Trophoblast cell (in vitro differentiated cells and primary cell): ENCODE measurements around the gene AMT.
A peak's percentile ranks its signal among the peaks of the same experiment; 100 is the strongest.

Experiments used
- DNase-seq, 2 donors: peaks; one replicate each; pipeline ENCODE4 v3.0.0-alpha.2; 2016
- H2AFZ ChIP-seq: 2 replicates; pipeline ENCODE4 v1.6.1; 2013; ENCODE audit warnings: low read length, moderate library complexity, mild to moderate bottlenecking; ENCODE audit not compliant: insufficient read depth, poor library complexity
- H2AK5ac ChIP-seq: 2 replicates; pipeline ENCODE4 v1.6.1; 2013; ENCODE audit warnings: mild to moderate bottlenecking, low read length
- H2BK120ac ChIP-seq: 2 replicates; pipeline ENCODE4 v1.6.1; 2013; ENCODE audit warnings: low read length, mild to moderate bottlenecking, moderate library complexity; ENCODE audit not compliant: insufficient read depth, poor library complexity
- H2BK12ac ChIP-seq: 2 replicates; pipeline ENCODE4 v1.6.1; 2013; ENCODE audit warnings: mild to moderate bottlenecking, low read length, moderate library complexity
- H2BK5ac ChIP-seq: 2 replicates; pipeline ENCODE4 v1.6.1; 2013; ENCODE audit warnings: low read length, low read depth, moderate library complexity, mild to moderate bottlenecking; ENCODE audit not compliant: poor library complexity
- H3K14ac ChIP-seq: 2 replicates; pipeline ENCODE4 v1.6.1; 2013; ENCODE audit warnings: mild to moderate bottlenecking, low read length
- H3K18ac ChIP-seq: 2 replicates; pipeline ENCODE4 v1.6.1; 2013; ENCODE audit warnings: mild to moderate bottlenecking, low read length
- H3K23ac ChIP-seq: 2 replicates; pipeline ENCODE4 v1.6.1; 2013; ENCODE audit warnings: low read length
- H3K27ac ChIP-seq: 2 replicates; pipeline ENCODE4 v1.5.1; 2013; ENCODE audit warnings: low read depth, mild to moderate bottlenecking, inconsistent platforms, low read length, moderate library complexity
- H3K27me3 ChIP-seq: 2 replicates; pipeline ENCODE4 v1.6.1; 2013; ENCODE audit warnings: inconsistent platforms, mild to moderate bottlenecking, low read length, moderate library complexity; ENCODE audit not compliant: insufficient read depth
- H3K36me3 ChIP-seq, 2 experiments: 1 replicate in 1 of 2; 2 replicates in 1 of 2; pipeline ENCODE4 v1.6.1; 2013; ENCODE audit warnings: low read length in 2 of 2, mild to moderate bottlenecking in 2 of 2, moderate library complexity in 1 of 2; ENCODE audit not compliant: insufficient read depth in 2 of 2, control insufficient read depth in 1 of 2
- H3K4ac ChIP-seq: 2 replicates; pipeline ENCODE4 v1.6.1; 2013; ENCODE audit warnings: low read depth, mild to moderate bottlenecking, low read length, moderate library complexity
- H3K4me1 ChIP-seq, 2 experiments: 1 replicate in 1 of 2; 2 replicates in 1 of 2; pipeline ENCODE4 v1.6.1; 2013; ENCODE audit warnings: low read length in 2 of 2, mild to moderate bottlenecking in 2 of 2, moderate library complexity in 1 of 2; ENCODE audit not compliant: insufficient read depth in 2 of 2, control insufficient read depth in 1 of 2
- H3K4me2 ChIP-seq: 2 replicates; pipeline ENCODE4 v1.6.1; 2013; ENCODE audit warnings: inconsistent platforms, mild to moderate bottlenecking, low read length, moderate library complexity
- H3K4me3 ChIP-seq: 2 replicates; pipeline ENCODE4 v1.5.1; 2013; ENCODE audit warnings: mild to moderate bottlenecking, low read depth, low read length, inconsistent platforms
- H3K79me1 ChIP-seq: one replicate; pipeline ENCODE4 v1.6.1; 2013; ENCODE audit warnings: low read length
- H3K79me2 ChIP-seq: 2 replicates; pipeline ENCODE4 v1.6.1; 2013; ENCODE audit warnings: low read length, mild to moderate bottlenecking; ENCODE audit not compliant: control insufficient read depth, insufficient read depth, poor library complexity
- H3K9ac ChIP-seq: 2 replicates; pipeline ENCODE4 v1.6.1; 2013; ENCODE audit warnings: mild to moderate bottlenecking, low read length
- H3K9me3 ChIP-seq: 2 replicates; pipeline ENCODE4 v1.6.1; 2013; ENCODE audit warnings: low read depth, mild to moderate bottlenecking, control low read depth, inconsistent platforms, low read length; ENCODE audit not compliant: insufficient read depth
- H4K12ac ChIP-seq: 2 replicates; pipeline ENCODE4 v1.6.1; 2013; ENCODE audit warnings: low read depth, mild to moderate bottlenecking, low read length, moderate library complexity
- H4K8ac ChIP-seq: 2 replicates; pipeline ENCODE4 v1.6.1; 2013; ENCODE audit warnings: low read depth, mild to moderate bottlenecking, low read length, moderate library complexity
- H4K91ac ChIP-seq: one replicate; pipeline ENCODE4 v1.6.1; 2013; ENCODE audit warnings: low read depth, mild to moderate bottlenecking, low read length, moderate library complexity
- WGBS: extraction: QIAGEN DNeasy Blood & Tissue Kit; methylation state at CpG from one replicate; pipeline ENCODE4 v1.1.7; 2013; ENCODE audit warnings: missing lambda C conversion rate; ENCODE audit not compliant: insufficient read length, insufficient coverage; ENCODE audit errors: extremely low coverage; 5-methylcytosine and 5-hydroxymethylcytosine counted together

Gene AMT

GRCh38 chr3:49454898-49455681 is 32.8 kb upstream of the AMT start:
- Histone ChIP-seq H2BK12ac (peak overlapping the region; percentile 92), H4K91ac (peak overlapping the region; percentile 69), H3K36me3 (no peaks in the 10 kb centered on the region), H3K18ac (peak overlapping the region; percentile 34), H3K9me3 (no peaks in the 10 kb centered on the region), H2AK5ac (peak overlapping the region; percentile 63), H3K4me2 (no peak overlapping the region), H3K4me3 (no peak overlapping the region), H3K14ac (peak overlapping the region; percentile 68), H3K4ac (peak overlapping the region; percentile 65), H4K12ac (peak overlapping the region; percentile 22), H4K8ac (peak overlapping the region; percentile 63), H2AFZ (peak overlapping the region; percentile 23), H3K27me3 (no peaks in the 10 kb centered on the region), H3K27ac (peak overlapping the region; percentile 44), H3K4me1 (peaks cover 26 to 29% of the 10 kb centered on the region in 2 experiments), H2BK5ac (peak overlapping the region; percentile 23), H2BK120ac (peak overlapping the region; percentile 82), H3K23ac (no peak overlapping the region), H3K79me1 (peaks cover 24% of the 10 kb centered on the region), H3K79me2 (peaks cover 3% of the 10 kb centered on the region), H3K9ac (no peak overlapping the region)
- peak in 1 of 2 donors; percentile 27 for DNase-seq
- WGBS, result no CpG with 5 or more reads among the region's 3 CpGs

- no CpG with 5 or more reads among the region's 2 CpGs for WGBS
- no peak overlapping the region for H2AK5ac ChIP-seq
- no peak overlapping the region for H4K8ac ChIP-seq
- no peak overlapping the region for H3K18ac ChIP-seq
- H3K79me1 ChIP-seq, result peaks cover 22% of the 10 kb centered on the region
- peaks cover 3% of the 10 kb centered on the region for H3K79me2 ChIP-seq
- H4K12ac ChIP-seq, result no peak overlapping the region
- H3K27ac ChIP-seq, result no peak overlapping the region
- H4K91ac ChIP-seq, result no peak overlapping the region
- H3K9me3 ChIP-seq, result no peaks in the 10 kb centered on the region
- H3K27me3 ChIP-seq, result no peaks in the 10 kb centered on the region
- H2BK5ac ChIP-seq, result no peak overlapping the region
- no peak overlapping the region for H3K23ac ChIP-seq
- H3K4ac ChIP-seq, result no peak overlapping the region
- H2BK120ac ChIP-seq, result no peak overlapping the region
- H3K4me3 ChIP-seq, result no peak overlapping the region
- H3K9ac ChIP-seq, result no peak overlapping the region
- H3K4me1 ChIP-seq, result peaks cover 21 to 25% of the 10 kb centered on the region in 2 experiments
- H3K36me3 ChIP-seq, result no peaks in the 10 kb centered on the region
- no peak overlapping the region for H2BK12ac ChIP-seq
- H3K14ac ChIP-seq, result no peak overlapping the region
- H2AFZ ChIP-seq, result no peak overlapping the region
- peak; percentile 71 to 78 for DNase-seq
- no peak overlapping the region for H3K4me2 ChIP-seq
Measured at GRCh38 chr3:49454458-49454857, 32.2 kb upstream of the AMT start.

GRCh38 chr3:49453621-49454020 is 31.3 kb upstream of the AMT start:
- Histone ChIP-seq H3K36me3 (no peaks in the 10 kb centered on the region), H4K8ac (no peak overlapping the region), H2AFZ (no peak overlapping the region), H3K4me2 (no peak overlapping the region), H4K12ac (no peak overlapping the region), H2AK5ac (no peak overlapping the region), H3K9me3 (no peaks in the 10 kb centered on the region), H3K4me3 (no peak overlapping the region), H4K91ac (no peak overlapping the region), H3K79me2 (peaks cover 3% of the 10 kb centered on the region), H3K23ac (no peak overlapping the region), H2BK12ac (no peak overlapping the region), H3K27me3 (no peaks in the 10 kb centered on the region), H3K9ac (no peak overlapping the region), H3K4me1 (peaks cover 13 to 17% of the 10 kb centered on the region in 2 experiments), H3K27ac (no peak overlapping the region), H3K79me1 (peaks cover 14% of the 10 kb centered on the region), H3K4ac (no peak overlapping the region), H3K14ac (no peak overlapping the region), H2BK5ac (no peak overlapping the region), H2BK120ac (no peak overlapping the region), H3K18ac (no peak overlapping the region)
- no peak for DNase-seq
- WGBS, result no CpG with 5 or more reads among the region's 4 CpGs

- no peak overlapping the region for H2BK120ac ChIP-seq
- no peak overlapping the region for H4K8ac ChIP-seq
- H3K27me3 ChIP-seq, result no peaks in the 10 kb centered on the region
- WGBS, result no CpG with 5 or more reads among the region's 5 CpGs
- peaks cover 6% of the 10 kb centered on the region for H3K79me1 ChIP-seq
- H3K36me3 ChIP-seq, result no peaks in the 10 kb centered on the region
- no peak overlapping the region for H2AFZ ChIP-seq
- no peak overlapping the region for H3K4me2 ChIP-seq
- peak; percentile 71 to 82 for DNase-seq
- H4K91ac ChIP-seq, result peak overlapping the region; percentile 14
- H3K4me1 ChIP-seq, result peaks cover 2 to 4% of the 10 kb centered on the region in 2 experiments
- H3K4ac ChIP-seq, result no peak overlapping the region
- H3K23ac ChIP-seq, result no peak overlapping the region
- no peak overlapping the region for H3K9ac ChIP-seq
- H2AK5ac ChIP-seq, result no peak overlapping the region
- no peak overlapping the region for H3K18ac ChIP-seq
- no peak overlapping the region for H3K27ac ChIP-seq
- no peak overlapping the region for H3K4me3 ChIP-seq
- H4K12ac ChIP-seq, result no peak overlapping the region
- no peaks in the 10 kb centered on the region for H3K79me2 ChIP-seq
- H2BK5ac ChIP-seq, result no peak overlapping the region
- no peak overlapping the region for H3K14ac ChIP-seq
- H3K9me3 ChIP-seq, result no peaks in the 10 kb centered on the region
- no peak overlapping the region for H2BK12ac ChIP-seq
Measured at GRCh38 chr3:49445391-49445790, 23.1 kb upstream of the AMT start.
